CD4-positive, alpha-beta T cell treated with Interleukin-15 for 4 hours (primary cell): ENCODE data around the gene ETFBKMT.

Source experiments
- DNase-seq: peaks from one replicate; pipeline ENCODE4 v3.0.0-alpha.2; 2020; ENCODE audit warnings: low spot score

The ETFBKMT gene

GRCh38 chr12:31659087-31659942 lies at the start of gene ETFBKMT:
ETFBKMT (plus strand) TSS chr12:31659688; CDS start chr12:31661954, 2,266 bp downstream.
- peak; percentile 94 for DNase-seq

GRCh38 chr12:31612819-31613218 lies 46.7 kb upstream of the ETFBKMT start:
- no peak for DNase-seq

GRCh38 chr12:31618228-31619025 lies 41.1 kb upstream of the ETFBKMT start:
- DNase-seq: no peak

- no peak for DNase-seq
These were observed 39.2 kb upstream of the ETFBKMT start for GRCh38 chr12:31620311-31620710.

- no peak for DNase-seq
These were observed 37.5 kb upstream of the ETFBKMT start for GRCh38 chr12:31622038-31622437.

GRCh38 chr12:31626270-31626995 lies 33.1 kb upstream of the ETFBKMT start:
- no peak for DNase-seq

GRCh38 chr12:31627456-31628054 lies 31.9 kb upstream of the ETFBKMT start:
- DNase-seq: no peak

- DNase-seq: no peak
These were observed 29.4 kb upstream of the ETFBKMT start for GRCh38 chr12:31629756-31630732.

GRCh38 chr12:31631023-31631724 lies 28.3 kb upstream of the ETFBKMT start:
- DNase-seq: no peak

GRCh38 chr12:31631809-31632208 lies 27.7 kb upstream of the ETFBKMT start:
- DNase-seq: no peak

- no peak for DNase-seq
These were observed 26.0 kb upstream of the ETFBKMT start for GRCh38 chr12:31633464-31633863.

- no peak for DNase-seq
These were observed 24.9 kb upstream of the ETFBKMT start for GRCh38 chr12:31634620-31635019.

GRCh38 chr12:31641509-31642090 lies 17.9 kb upstream of the ETFBKMT start:
- DNase-seq: no peak

GRCh38 chr12:31644536-31644935 lies 15.0 kb upstream of the ETFBKMT start:
- DNase-seq: no peak

GRCh38 chr12:31645924-31646323 lies 13.6 kb upstream of the ETFBKMT start:
- no peak for DNase-seq

- no peak for DNase-seq
These were observed 12.4 kb upstream of the ETFBKMT start for GRCh38 chr12:31647086-31647491.

GRCh38 chr12:31650918-31651317 lies 8.6 kb upstream of the ETFBKMT start:
- no peak for DNase-seq

- DNase-seq: no peak
These were observed 7.5 kb upstream of the ETFBKMT start for GRCh38 chr12:31651893-31652521.

GRCh38 chr12:31655208-31655607 lies 4.3 kb upstream of the ETFBKMT start:
- no peak for DNase-seq
